GM23338 (cell line): Measurements from ENCODE around the gene ATF6. TPM values are rescaled to one million over a fixed set of nuclear protein-coding genes. Genes with fewer than 3 reads are reported as not detected.

Source experiments
- ATAC-seq: fragments of 200-7000 bp; cut with Tn5 transposase; 3 replicates; pipeline ENCODE4 v1.9.1; 2020
- DNase-seq: peaks from one replicate; pipeline ENCODE4 v3.0.0-alpha.2; 2015; ENCODE audit warnings: low spot score
- H2AFZ ChIP-seq: fragments of 200-600 bp; sonication (generic); 2 replicates; pipeline ENCODE4 v1.8.0; 2016; ENCODE audit warnings: antibody characterized with exemption, mild to moderate bottlenecking, moderate library complexity
- H3F3A ChIP-seq: fragments of 200-600 bp; sonication (generic); replicated peaks from 2 replicates; pipeline ENCODE4 v1.8.0; 2017; ENCODE audit warnings: antibody characterized with exemption, mixed run types, low read depth
- H3K27ac ChIP-seq: fragments of 200-600 bp; sonication (generic); 2 replicates; pipeline ENCODE4 v1.6.1; 2016; ENCODE audit warnings: low read depth
- H3K27me3 ChIP-seq: fragments of 200-600 bp; sonication (generic); 2 replicates; pipeline ENCODE4 v1.8.0; 2016; ENCODE audit warnings: mild to moderate bottlenecking, mixed run types, moderate library complexity; ENCODE audit not compliant: insufficient read depth
- H3K36me3 ChIP-seq: fragments of 200-600 bp; sonication (generic); 2 replicates; pipeline ENCODE4 v1.8.0; 2016; ENCODE audit warnings: mild to moderate bottlenecking; ENCODE audit not compliant: insufficient read depth
- H3K4me1 ChIP-seq: fragments of 200-600 bp; sonication (generic); 2 replicates; pipeline ENCODE4 v1.8.0; 2016; ENCODE audit warnings: mild to moderate bottlenecking, moderate library complexity; ENCODE audit not compliant: insufficient read depth
- H3K4me2 ChIP-seq: fragments of 200-600 bp; sonication (generic); 2 replicates; pipeline ENCODE4 v1.7.1; 2017; ENCODE audit warnings: mixed run types
- H3K4me3 ChIP-seq: fragments of 200-600 bp; sonication (generic); 2 replicates; pipeline ENCODE4 v1.6.1; 2016; ENCODE audit warnings: mixed run types
- H3K79me2 ChIP-seq: fragments of 200-600 bp; sonication (generic); replicated peaks from 2 replicates; pipeline ENCODE4 v1.8.0; 2017; ENCODE audit warnings: mild to moderate bottlenecking; ENCODE audit not compliant: insufficient read depth
- H3K9me2 ChIP-seq: fragments of 200-600 bp; sonication (generic); 2 replicates; pipeline ENCODE4 v1.8.0; 2017; ENCODE audit not compliant: insufficient read depth
- H4K20me1 ChIP-seq: fragments of 200-600 bp; sonication (generic); replicated peaks from 2 replicates; pipeline ENCODE4 v1.8.0; 2017; ENCODE audit warnings: mild to moderate bottlenecking; ENCODE audit not compliant: insufficient read depth
- H3K27ac Mint-ChIP-seq: 2 replicates; pipeline ENCODE4 v1.8.0; 2020; ENCODE audit warnings: inconsistent platforms, mild to moderate bottlenecking, moderate library complexity, mixed read lengths
- H3K27me3 Mint-ChIP-seq: 3 replicates; pipeline ENCODE4 v1.8.0; 2022; ENCODE audit warnings: low read depth, mild to moderate bottlenecking, moderate library complexity, mixed read lengths, inconsistent platforms; ENCODE audit not compliant: insufficient read depth, poor library complexity
- H3K36me3 Mint-ChIP-seq: 3 replicates; pipeline ENCODE4 v1.8.0; 2021; ENCODE audit warnings: low read depth, mild to moderate bottlenecking, inconsistent platforms, moderate library complexity, mixed read lengths
- H3K4me1 Mint-ChIP-seq: 3 replicates; pipeline ENCODE4 v1.8.0; 2020; ENCODE audit warnings: mild to moderate bottlenecking, inconsistent platforms, mixed read lengths
- H3K4me3 Mint-ChIP-seq: 3 replicates; pipeline ENCODE4 v1.8.0; 2021; ENCODE audit warnings: moderate library complexity, mild to moderate bottlenecking, inconsistent platforms, mixed read lengths
- H3K9me3 Mint-ChIP-seq: 3 replicates; pipeline ENCODE4 v1.8.0; 2020; ENCODE audit warnings: moderate library complexity, mild to moderate bottlenecking, inconsistent platforms, mixed read lengths
- CREB1 ChIP-seq: fragments of 250-450 bp; sonication (Bioruptor Pico); IDR thresholded peaks from 2 replicates; pipeline ENCODE4 v1.5.0; 2020; ENCODE audit warnings: low read depth, mild to moderate bottlenecking, moderate library complexity
- CTCF ChIP-seq, 2 experiments: fragments of 200-600 bp in 1 of 2; sonication (generic) in 1 of 2; conservative IDR thresholded peaks; 2 replicates each; pipeline versions ENCODE4 v1.5.1 to v1.6.1; 2016 to 2017; ENCODE audit warnings: antibody characterized with exemption in 2 of 2, low read depth in 2 of 2, mild to moderate bottlenecking in 2 of 2, moderate library complexity in 1 of 2
- ETS1 ChIP-seq: IDR thresholded peaks from 2 replicates; pipeline ENCODE4 v1.6.1; 2016; ENCODE audit warnings: antibody characterized with exemption
- EZH2 ChIP-seq: fragments of 200-600 bp; sonication (generic); IDR thresholded peaks from one replicate; pipeline ENCODE4 v1.8.0; 2017; ENCODE audit warnings: antibody characterized with exemption, mild to moderate bottlenecking, low read depth; ENCODE audit not compliant: unreplicated experiment
- EZH2phosphoT487 ChIP-seq: fragments of 200-600 bp; sonication (generic); IDR thresholded peaks from one replicate; pipeline ENCODE4 v1.8.1; 2018; ENCODE audit warnings: antibody characterized with exemption; ENCODE audit not compliant: unreplicated experiment
- JUNB ChIP-seq: IDR thresholded peaks from one replicate; pipeline ENCODE4 v1.6.1; 2016; ENCODE audit warnings: antibody characterized with exemption; ENCODE audit not compliant: unreplicated experiment
- NANOG ChIP-seq: IDR thresholded peaks from 2 replicates; pipeline ENCODE4 v1.6.1; 2016; ENCODE audit warnings: antibody characterized with exemption, borderline replicate concordance
- POLR2AphosphoS5 ChIP-seq: IDR thresholded peaks from 2 replicates; pipeline ENCODE4 v1.6.1; 2016; ENCODE audit warnings: antibody characterized with exemption, low read depth
- STAT1 ChIP-seq: IDR thresholded peaks from one replicate; pipeline ENCODE4 v1.6.1; 2016; ENCODE audit warnings: antibody characterized with exemption; ENCODE audit not compliant: unreplicated experiment
- ZNF114 ChIP-seq: fragments of 250-450 bp; sonication (Bioruptor Pico); IDR thresholded peaks from 2 replicates; pipeline ENCODE4 v1.5.0; 2020; ENCODE audit warnings: mild to moderate bottlenecking, moderate library complexity
- ZNF331 ChIP-seq: fragments of 250-450 bp; sonication (Bioruptor Pico); IDR thresholded peaks from 2 replicates; pipeline ENCODE4 v1.5.0; 2020; ENCODE audit warnings: low read depth, mild to moderate bottlenecking, moderate library complexity
- ZNF462 ChIP-seq: fragments of 250-450 bp; sonication (Bioruptor Pico); IDR thresholded peaks from 2 replicates; pipeline ENCODE4 v1.5.0; 2020; ENCODE audit warnings: mild to moderate bottlenecking, moderate library complexity
- polyA plus RNA-seq: library from polyadenylated mRNA; unstranded; fragments of >200 nt; fragmentation: Nextera tagmentation; extraction: Ambion mirVana; gene quantifications from 2 replicates; pipeline ENCODE4 v1.2.1, GENCODE V29; 2016
- total RNA-seq: library from RNA; depleted of rRNA; stranded (reverse); fragments of >200 nt; shearing (Covaris generic); gene quantifications from 2 replicates; pipeline ENCODE4 v1.2.3, GENCODE V29; 2014
- TF ChIP-seq, protein P1 (sequence below): IDR thresholded peaks from one replicate; pipeline ENCODE4 v1.6.1; 2018; ENCODE audit warnings: antibody characterized with exemption; ENCODE audit not compliant: unreplicated experiment

Gene ATF6
- total and polyA plus RNA-seq, 2 experiments from 2014 or later = 5.0 to 13.5 TPM

- peaks cover 17% of the 10 kb centered on the region for H3K79me2 ChIP-seq
- DNase-seq (no peak), ATAC-seq (no peak)
- H3K36me3 Mint-ChIP-seq = no peaks in the 10 kb centered on the region
- H3K4me3 ChIP-seq = no peak overlapping the region
- H4K20me1 ChIP-seq = 0 out of 2 replicates have a peak, but pooled peaks cover 12% of the 10 kb centered on the region
- no peaks in the 10 kb centered on the region for H3K27me3 ChIP-seq
- H3K27me3 Mint-ChIP-seq = no peaks in the 10 kb centered on the region
- no peaks in the 10 kb centered on the region for H3K9me2 ChIP-seq
- no peak overlapping the region for H3K4me3 Mint-ChIP-seq
- H3K4me1 Mint-ChIP-seq = no peaks in the 10 kb centered on the region
- H3K4me1 ChIP-seq = no peaks in the 10 kb centered on the region
- H3K27ac ChIP-seq = no peak overlapping the region
- no peak overlapping the region for H3K27ac Mint-ChIP-seq
- H3K36me3 ChIP-seq = no peaks in the 10 kb centered on the region
- H3F3A ChIP-seq = no peaks in the 10 kb centered on the region
- no peak overlapping the region for H3K4me2 ChIP-seq
- no peak overlapping the region for H2AFZ ChIP-seq
- TF ChIP-seq POLR2AphosphoS5 = no peak
- TF ChIP-seq, protein P1, sequence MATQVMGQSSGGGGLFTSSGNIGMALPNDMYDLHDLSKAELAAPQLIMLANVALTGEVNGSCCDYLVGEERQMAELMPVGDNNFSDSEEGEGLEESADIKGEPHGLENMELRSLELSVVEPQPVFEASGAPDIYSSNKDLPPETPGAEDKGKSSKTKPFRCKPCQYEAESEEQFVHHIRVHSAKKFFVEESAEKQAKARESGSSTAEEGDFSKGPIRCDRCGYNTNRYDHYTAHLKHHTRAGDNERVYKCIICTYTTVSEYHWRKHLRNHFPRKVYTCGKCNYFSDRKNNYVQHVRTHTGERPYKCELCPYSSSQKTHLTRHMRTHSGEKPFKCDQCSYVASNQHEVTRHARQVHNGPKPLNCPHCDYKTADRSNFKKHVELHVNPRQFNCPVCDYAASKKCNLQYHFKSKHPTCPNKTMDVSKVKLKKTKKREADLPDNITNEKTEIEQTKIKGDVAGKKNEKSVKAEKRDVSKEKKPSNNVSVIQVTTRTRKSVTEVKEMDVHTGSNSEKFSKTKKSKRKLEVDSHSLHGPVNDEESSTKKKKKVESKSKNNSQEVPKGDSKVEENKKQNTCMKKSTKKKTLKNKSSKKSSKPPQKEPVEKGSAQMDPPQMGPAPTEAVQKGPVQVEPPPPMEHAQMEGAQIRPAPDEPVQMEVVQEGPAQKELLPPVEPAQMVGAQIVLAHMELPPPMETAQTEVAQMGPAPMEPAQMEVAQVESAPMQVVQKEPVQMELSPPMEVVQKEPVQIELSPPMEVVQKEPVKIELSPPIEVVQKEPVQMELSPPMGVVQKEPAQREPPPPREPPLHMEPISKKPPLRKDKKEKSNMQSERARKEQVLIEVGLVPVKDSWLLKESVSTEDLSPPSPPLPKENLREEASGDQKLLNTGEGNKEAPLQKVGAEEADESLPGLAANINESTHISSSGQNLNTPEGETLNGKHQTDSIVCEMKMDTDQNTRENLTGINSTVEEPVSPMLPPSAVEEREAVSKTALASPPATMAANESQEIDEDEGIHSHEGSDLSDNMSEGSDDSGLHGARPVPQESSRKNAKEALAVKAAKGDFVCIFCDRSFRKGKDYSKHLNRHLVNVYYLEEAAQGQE = no peak
- TF ChIP-seq EZH2 = no peak
- no peak for TF ChIP-seq CREB1 (CRISPR knock-in tag)
- TF ChIP-seq ETS1 = no peak
- no peak for TF ChIP-seq CTCF (conservative IDR thresholded peaks at IDR 0.05; ENCODE audit: low read depth in 2 of 2)
- no peak for TF ChIP-seq ZNF462
- TF ChIP-seq EZH2phosphoT487 = no peak
- TF ChIP-seq NANOG = no peak
- no peak for TF ChIP-seq STAT1
- no peak for TF ChIP-seq ZNF331 (CRISPR knock-in tag)
- TF ChIP-seq ZNF114 (CRISPR knock-in tag) = no peak
- no peak for TF ChIP-seq JUNB
- no peaks in the 10 kb centered on the region for H3K9me3 Mint-ChIP-seq
Observed at GRCh38 chr1:161777261-161777660, 11.1 kb downstream of the ATF6 start.
